HG03521 (cell line): ENCODE data around the gene NAV2.

ENCODE experiments used
- ATAC-seq: cut with Tn5 transposase; IDR thresholded peaks from one replicate; pipeline ENCODE4 v1.9.1; 2021; ENCODE audit warnings: mild to moderate bottlenecking, moderate library complexity; ENCODE audit not compliant: unreplicated experiment

NAV2 gene

DNA sequence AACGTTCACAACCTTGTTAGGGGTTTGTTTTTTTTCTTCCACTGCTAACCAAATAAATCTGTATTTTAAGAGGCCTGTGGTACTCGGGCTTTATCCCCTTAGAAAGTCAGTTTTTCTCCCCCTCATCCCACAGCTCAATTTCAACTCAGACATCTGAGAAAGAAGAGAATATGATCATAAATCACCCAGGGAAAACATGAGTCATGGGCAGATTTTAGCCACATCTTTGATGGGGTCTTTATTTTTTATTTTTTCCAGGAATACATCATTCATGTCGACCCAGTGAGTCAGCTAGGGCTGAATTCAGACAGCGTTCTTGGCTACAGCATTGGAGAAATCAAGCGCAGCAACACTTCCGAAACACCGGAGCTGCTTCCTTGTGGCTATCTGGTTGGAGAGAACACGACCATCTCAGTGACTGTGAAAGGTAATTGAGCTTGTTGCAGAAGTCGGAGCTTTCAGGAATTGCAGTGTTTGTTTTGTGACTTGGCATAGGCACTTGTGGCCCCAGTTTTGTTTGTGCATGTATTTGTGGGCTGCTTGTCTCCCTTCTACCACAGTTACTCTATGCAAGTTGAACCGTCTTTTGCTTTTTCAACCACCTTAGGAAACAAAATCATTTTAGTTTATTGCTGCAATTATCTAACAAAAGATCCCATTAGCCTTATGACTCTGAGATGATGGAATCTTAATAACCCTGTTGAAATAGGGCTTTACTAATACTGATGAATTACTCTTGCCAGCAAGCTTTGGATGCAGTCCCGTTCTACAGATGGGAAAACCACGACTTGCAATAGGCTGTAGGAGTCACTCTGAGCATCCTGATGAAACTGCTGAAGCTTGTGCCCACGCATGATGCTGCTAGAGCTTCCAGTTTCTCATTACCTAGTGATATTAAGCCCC, 384.9 kb downstream of the NAV2 start:
- ATAC-seq = no peak

GRCh38 chr11:20099527-20099926, 386.9 kb downstream of the NAV2 start:
- no peak for ATAC-seq

DNA sequence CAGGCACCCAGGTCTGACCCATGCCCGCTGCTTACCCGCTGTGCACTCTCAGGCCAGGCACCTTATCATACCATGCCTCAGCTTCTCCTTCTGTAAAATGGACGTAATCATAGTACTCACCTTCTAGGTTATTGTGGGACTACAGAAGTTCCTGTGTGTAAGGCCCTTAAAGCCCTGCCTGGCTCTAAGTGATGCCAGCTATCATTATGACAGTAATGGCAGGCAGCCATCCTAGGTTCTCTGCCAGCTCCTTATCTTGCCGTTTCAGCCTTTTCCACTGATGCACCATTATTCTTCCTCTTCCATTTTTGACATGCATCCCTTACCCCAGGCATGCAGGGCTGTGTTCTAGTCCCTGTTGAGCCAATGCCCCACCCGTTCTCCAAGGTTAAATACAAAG, 389.8 kb downstream of the NAV2 start:
- ATAC-seq = no peak

GRCh38 chr11:20103281-20103680, 390.6 kb downstream of the NAV2 start:
- no peak for ATAC-seq

- ATAC-seq = no peak
These were observed 392.8 kb downstream of the NAV2 start for GRCh38 chr11:20105427-20105826.

GRCh38 chr11:20109731-20110445, 397.3 kb downstream of the NAV2 start:
- no peak for ATAC-seq

DNA sequence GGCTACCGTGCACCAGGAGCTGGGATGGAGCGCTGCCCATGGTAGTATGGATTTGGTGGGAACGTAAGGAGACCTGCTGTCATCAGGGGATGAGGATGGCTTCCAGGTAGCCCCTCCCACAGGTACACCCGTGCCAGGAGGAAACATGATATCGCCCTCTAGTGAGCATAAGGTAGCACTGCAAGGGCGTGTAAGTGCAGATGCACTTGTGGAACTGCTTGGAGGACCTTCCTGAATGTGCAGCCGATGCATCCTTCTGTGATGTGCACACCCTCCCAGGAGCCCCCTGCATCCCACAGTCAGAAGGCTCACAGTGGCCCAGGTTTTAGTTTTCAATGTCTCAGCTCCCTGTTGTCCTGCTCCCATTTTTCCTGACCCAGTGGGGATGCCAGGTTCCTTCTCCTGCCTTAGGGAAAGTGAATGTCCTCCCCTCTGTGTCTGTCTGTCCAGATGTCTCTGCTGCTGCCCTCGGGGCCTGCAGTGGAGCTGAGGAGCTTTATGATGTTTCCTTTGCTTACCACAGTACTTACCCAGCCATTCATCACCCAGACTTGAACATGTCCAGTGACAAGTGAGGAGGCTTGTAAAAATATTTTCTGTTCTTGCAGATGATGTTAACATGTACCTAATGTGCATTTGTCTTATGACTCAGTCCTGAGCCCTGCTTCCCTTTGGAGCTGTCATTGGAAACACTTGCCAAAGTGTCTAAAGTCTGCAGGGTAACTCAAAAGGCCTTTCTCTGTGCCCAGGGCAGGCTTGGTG, 398.5 kb downstream of the NAV2 start:
- ATAC-seq = peak; percentile 67

GRCh38 chr11:20111871-20112270, 399.2 kb downstream of the NAV2 start:
- no peak for ATAC-seq

DNA sequence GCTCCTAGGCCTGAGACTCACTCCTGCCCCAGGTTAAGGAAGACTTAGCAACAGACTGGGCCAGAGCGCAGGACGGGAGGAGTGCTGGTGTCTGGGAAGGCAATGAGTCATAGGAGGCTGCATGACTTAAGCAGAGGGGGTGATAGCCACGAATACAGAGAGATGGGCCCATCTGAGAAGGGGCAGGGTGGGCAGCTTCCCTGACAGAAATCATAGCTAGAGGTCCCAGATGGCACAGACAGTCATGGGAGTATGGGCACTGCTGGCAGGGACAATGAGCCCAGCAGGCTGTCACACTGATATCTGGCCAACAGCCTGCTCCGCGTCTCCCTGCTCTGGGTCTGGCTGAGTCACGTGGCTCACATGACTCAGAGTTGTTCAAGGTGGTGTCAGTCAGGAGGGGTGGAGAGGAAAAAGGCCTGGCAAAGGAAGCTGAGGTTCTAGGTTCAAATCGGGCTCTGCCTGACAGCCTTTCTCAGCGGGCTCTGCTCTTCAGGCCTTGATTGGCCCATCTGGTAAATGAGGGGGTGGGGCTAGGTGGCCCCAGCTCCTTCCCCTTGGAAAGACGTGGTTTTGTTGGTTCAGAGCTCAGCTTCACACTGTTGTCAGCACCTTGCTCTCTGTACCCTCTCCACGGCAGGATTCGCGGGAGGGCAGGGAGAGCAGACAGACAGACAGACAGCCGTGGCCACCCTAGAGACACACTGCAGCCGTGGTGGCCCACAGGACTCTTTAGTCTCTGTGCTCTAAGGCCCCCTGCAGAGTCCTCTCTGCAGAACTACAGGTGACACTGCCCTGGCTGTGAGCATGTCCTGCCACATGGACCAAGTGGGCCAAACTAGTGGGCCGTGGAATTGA, 399.9 kb downstream of the NAV2 start:
- no peak for ATAC-seq

DNA sequence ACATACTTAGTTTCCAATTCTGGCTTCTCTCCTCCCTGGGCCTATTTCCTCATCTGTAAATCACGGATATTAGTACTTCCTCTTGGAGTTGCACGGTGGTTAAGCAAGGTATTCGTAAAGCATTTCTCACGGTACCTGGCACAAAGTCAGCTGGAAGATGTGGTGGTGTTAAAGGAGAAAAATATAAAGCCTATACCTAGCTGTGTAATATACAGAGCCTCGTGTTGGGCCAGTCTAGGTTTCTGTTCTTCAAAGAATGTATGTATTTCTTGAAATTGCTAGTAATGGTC, 400.5 kb downstream of the NAV2 start:
- ATAC-seq = no peak

DNA sequence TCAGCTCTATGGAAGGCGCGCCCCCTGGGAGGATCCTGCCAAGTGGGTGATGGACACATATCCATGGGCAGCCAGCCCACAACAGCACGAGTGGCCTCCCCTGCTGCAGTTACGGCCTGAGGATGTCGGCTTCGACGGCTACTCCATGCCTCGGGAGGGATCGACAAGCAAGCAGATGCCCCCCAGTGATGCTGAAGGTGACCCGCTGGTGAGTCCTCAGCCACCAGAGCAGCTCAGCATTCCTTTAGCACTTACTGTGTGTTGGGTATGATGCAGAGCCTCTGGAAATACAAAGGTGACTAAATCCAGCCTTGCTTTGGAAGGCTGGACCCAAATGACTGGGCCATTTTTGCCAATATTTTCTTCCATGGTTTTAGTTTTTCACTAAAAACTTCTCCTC, 402.0 kb downstream of the NAV2 start:
- no peak for ATAC-seq

DNA sequence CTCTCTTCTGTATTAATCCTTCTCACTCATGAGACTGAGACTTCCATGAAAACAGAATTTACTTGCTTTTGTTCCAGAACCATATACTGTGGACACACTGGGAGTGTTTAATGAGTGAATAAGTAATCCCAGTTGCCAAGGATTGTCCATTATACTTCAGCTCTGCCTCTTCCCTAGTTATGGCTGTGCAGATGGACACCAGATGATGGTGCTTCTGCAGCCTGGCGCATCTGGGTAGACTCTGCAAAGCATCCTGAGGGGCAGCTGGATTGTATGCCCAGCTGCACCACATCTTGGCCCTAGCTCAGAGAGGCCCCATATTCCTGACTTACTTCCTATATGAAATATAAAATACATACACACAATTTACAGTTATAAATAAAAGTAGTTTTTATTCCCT, 404.2 kb downstream of the NAV2 start:
- no peak for ATAC-seq

- ATAC-seq = no peak
These were observed 404.7 kb downstream of the NAV2 start for GRCh38 chr11:20117291-20117690.

GRCh38 chr11:20118209-20118608, 405.6 kb downstream of the NAV2 start:
- no peak for ATAC-seq

DNA sequence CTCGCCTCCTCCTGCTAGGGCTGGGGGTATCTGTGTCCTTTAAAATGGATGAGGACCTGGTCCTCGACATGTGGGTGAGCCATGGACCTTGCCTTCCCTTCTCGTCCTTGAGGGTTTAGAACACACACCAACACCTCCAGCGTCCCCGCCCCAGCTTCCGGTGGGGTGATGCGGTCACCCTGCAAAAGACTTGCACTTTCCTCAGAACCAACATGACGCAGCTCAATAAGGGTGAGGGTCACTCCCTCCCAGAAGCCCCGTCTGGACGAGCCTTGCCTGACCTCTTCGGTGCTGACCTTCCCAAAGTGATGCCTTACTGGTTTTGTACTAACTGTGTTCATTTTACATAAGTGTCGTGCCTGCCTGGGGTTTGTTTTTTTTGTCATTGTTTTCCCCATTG, 406.7 kb downstream of the NAV2 start:
- ATAC-seq = no peak

DNA sequence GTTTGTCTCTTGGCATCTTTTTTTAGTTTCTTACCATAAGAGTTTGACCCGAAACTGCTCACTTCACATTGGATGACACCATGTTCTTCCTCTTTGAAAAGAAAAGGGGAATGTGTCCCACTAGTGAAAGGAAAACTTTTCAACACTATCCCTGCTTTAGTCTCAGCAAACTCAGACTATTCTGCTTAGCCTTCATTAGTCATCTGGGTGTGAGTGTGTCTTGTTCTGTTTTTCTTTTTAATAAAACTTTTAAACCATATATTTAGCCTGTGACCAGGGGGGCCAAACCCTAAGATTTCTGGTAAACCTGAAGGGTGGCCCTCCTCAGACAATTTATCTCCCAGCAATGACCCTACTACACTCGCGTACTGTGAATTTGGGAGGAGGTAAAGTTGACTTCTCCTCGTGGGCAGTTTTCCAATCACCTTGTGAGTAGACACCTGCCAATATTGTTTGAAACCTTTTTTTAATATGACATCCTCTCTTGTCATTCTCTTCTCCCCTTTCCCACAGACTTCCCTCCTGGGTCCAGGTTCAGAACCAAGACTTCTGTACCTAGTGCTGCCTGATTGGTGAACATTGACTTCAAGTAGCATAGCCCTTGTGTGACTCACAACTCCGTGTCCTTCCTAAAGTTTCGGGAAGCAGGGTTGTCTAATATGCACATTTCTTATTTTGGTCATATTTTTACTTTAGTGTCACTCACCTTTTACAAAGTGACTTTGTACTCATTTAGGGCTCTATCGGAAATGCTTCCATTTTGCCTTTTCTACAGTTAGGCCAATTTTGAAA, 407.7 kb downstream of the NAV2 start:
- ATAC-seq = no peak

GRCh38 chr11:20122131-20122530, 409.5 kb downstream of the NAV2 start:
- no peak for ATAC-seq

DNA sequence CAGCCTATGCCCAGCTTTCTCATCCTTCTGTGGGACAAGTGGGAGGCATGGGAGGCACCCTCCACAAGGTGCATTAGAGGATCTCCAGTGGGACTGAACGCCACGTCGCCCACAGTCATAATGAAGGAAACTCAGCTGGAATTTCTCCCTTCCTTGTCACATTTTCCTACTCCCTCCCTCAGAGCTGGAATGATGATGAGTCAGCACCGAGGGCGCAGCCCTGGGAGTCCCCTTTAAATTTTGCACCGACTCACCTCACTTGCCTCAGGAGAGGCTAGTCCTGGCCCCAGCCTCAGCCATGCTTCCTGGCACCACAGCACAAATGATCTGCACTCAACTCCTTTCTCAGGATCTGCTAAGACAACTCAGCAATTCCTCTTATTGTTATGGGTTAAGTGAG, 413.3 kb downstream of the NAV2 start:
- no peak for ATAC-seq

GRCh38 chr11:20126724-20127123, 414.1 kb downstream of the NAV2 start:
- no peak for ATAC-seq
